ENCODE data around the gene HPCAL1.

Gene HPCAL1

DNA sequence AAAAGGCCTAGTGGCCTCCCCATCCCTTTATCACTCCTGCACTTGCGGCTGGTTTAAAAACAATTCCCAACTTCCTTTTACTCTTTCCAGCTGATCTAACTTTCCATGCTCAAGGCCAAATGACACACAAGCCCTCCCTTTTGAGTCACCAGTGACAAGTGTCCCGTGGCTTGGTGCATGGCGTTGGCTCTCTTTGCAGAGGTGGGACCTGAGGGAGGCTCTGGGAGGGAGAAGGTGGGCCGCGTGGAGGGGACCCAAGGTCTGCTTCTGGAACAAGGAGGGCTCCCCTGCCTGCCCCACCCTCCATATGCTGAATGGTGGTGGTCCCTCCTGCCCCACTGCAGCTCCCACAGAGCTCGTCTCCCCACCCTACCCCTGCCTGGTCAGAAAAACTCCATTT, 30.8 kb upstream of the HPCAL1 start:
- Histone ChIP-seq H3K36me3 (ENCODE audit: control insufficient read depth, low read depth, low read length) (no peaks in the 10 kb centered on the region), H3K4me1 (ENCODE audit: control insufficient read depth, low read depth, low read length) (no peaks in the 10 kb centered on the region), H3K9me3 (ENCODE audit: control insufficient read depth, low read depth, low read length) (no peaks in the 10 kb centered on the region), H3K4me3 (ENCODE audit: low read length) (no peak overlapping the region), H3K27ac (ENCODE audit: low read length) (no peak overlapping the region), H3K27me3 (ENCODE audit: control insufficient read depth, insufficient read depth, low read length) (no peaks in the 10 kb centered on the region), H3K9ac (ENCODE audit: low read length) (no peak overlapping the region)

GRCh38 chr2:10272464-10272863, 30.2 kb upstream of the HPCAL1 start:
- no peaks in the 10 kb centered on the region for H3K36me3 ChIP-seq (ENCODE audit: control insufficient read depth, low read depth, low read length)
- no peak overlapping the region for H3K9ac ChIP-seq (ENCODE audit: low read length)
- H3K27me3 ChIP-seq (ENCODE audit: control insufficient read depth, insufficient read depth, low read length), result no peaks in the 10 kb centered on the region
- no peak overlapping the region for H3K27ac ChIP-seq (ENCODE audit: low read length)
- H3K4me1 ChIP-seq (ENCODE audit: control insufficient read depth, low read depth, low read length), result no peaks in the 10 kb centered on the region
- no peak overlapping the region for H3K4me3 ChIP-seq (ENCODE audit: low read length)
- H3K9me3 ChIP-seq (ENCODE audit: control insufficient read depth, low read depth, low read length), result no peaks in the 10 kb centered on the region

DNA sequence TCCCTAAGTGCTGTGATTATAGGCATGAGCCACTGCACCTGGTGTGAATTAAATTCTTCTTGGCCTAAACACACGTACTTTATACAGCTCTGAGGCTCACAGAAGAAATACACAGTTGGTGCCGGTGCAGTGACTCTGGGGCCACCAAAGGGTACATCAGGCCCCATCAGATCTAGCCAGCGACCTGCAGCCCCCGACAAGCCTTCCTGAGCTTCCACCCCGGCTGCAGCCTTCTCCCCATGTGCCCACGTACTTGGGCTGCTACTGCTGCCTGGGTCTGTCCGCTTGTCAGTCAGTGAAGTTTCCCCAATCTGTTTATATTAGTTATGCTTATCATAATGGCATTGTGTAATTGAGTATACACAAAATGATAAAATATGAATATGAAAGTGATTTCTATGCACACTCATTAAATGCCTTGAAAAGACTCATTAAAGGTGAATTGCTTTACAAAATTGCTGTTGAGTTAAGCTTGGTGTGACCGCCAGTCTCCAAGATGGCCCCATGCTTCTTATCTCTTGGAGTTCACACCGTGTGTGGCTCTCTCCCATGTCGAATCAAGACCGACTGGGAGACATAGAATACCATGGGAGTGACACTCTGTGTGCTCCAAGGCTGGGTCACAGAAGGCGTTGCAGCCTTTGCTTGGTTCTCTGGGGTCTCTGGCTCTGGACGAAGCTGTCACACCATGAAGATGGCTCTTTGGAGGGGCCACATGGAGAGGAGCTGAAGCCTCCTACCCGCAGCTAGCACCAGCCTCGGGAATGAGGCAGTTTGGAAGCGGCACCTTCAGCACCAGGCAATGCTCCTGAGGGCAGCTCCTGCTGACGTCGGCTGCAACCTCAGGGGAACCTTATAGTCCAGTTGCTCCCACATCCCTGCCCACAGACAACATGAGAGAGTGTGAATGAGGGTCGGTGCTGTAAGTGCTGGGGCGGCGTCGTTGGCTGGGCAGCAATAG, 29.2 kb upstream of the HPCAL1 start:
- Histone ChIP-seq H3K4me3 (ENCODE audit: low read length) (no peak overlapping the region), H3K36me3 (ENCODE audit: control insufficient read depth, low read depth, low read length) (no peaks in the 10 kb centered on the region), H3K9ac (ENCODE audit: low read length) (no peak overlapping the region), H3K9me3 (ENCODE audit: control insufficient read depth, low read depth, low read length) (no peaks in the 10 kb centered on the region), H3K27ac (ENCODE audit: low read length) (no peak overlapping the region), H3K27me3 (ENCODE audit: control insufficient read depth, insufficient read depth, low read length) (no peaks in the 10 kb centered on the region), H3K4me1 (ENCODE audit: control insufficient read depth, low read depth, low read length) (no peaks in the 10 kb centered on the region)

DNA sequence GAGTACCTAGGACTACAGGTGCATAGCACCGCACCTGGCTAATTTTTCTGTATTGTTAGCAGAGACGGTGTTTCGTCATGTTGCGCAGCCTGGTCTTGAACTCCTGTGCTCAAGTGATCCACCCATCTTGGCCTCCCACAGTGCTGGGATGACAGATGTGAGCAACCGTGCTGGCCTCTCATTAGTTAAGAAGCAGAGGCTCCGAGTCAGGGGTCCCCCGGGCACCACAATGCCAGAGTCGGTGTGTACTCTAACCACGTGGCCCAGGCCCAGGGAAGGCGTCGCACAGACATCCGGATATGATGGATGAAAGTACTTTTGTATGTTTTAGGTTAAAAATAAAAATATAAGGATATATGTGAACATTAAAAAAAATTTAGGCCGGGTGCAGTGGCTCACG, 28.3 kb upstream of the HPCAL1 start:
- no peak overlapping the region for H3K27ac ChIP-seq (ENCODE audit: low read length)
- no peak overlapping the region for H3K9ac ChIP-seq (ENCODE audit: low read length)
- no peak overlapping the region for H3K4me3 ChIP-seq (ENCODE audit: low read length)
- H3K4me1 ChIP-seq (ENCODE audit: control insufficient read depth, low read depth, low read length), result no peaks in the 10 kb centered on the region
- H3K9me3 ChIP-seq (ENCODE audit: control insufficient read depth, low read depth, low read length), result no peaks in the 10 kb centered on the region
- no peaks in the 10 kb centered on the region for H3K36me3 ChIP-seq (ENCODE audit: control insufficient read depth, low read depth, low read length)
- no peaks in the 10 kb centered on the region for H3K27me3 ChIP-seq (ENCODE audit: control insufficient read depth, insufficient read depth, low read length)

- no peak overlapping the region for H3K9ac ChIP-seq (ENCODE audit: low read length)
- H3K4me3 ChIP-seq (ENCODE audit: low read length), result no peak overlapping the region
- H3K36me3 ChIP-seq (ENCODE audit: control insufficient read depth, low read depth, low read length), result no peaks in the 10 kb centered on the region
- no peak overlapping the region for H3K27ac ChIP-seq (ENCODE audit: low read length)
- no peaks in the 10 kb centered on the region for H3K9me3 ChIP-seq (ENCODE audit: control insufficient read depth, low read depth, low read length)
- H3K4me1 ChIP-seq (ENCODE audit: control insufficient read depth, low read depth, low read length), result no peaks in the 10 kb centered on the region
- H3K27me3 ChIP-seq (ENCODE audit: control insufficient read depth, insufficient read depth, low read length), result no peaks in the 10 kb centered on the region
Measured at GRCh38 chr2:10274983-10275802, 27.5 kb upstream of the HPCAL1 start.

- Histone ChIP-seq H3K4me3 (ENCODE audit: low read length) (no peak overlapping the region), H3K36me3 (ENCODE audit: control insufficient read depth, low read depth, low read length) (no peaks in the 10 kb centered on the region), H3K9me3 (ENCODE audit: control insufficient read depth, low read depth, low read length) (no peaks in the 10 kb centered on the region), H3K27ac (ENCODE audit: low read length) (no peak overlapping the region), H3K4me1 (ENCODE audit: control insufficient read depth, low read depth, low read length) (no peaks in the 10 kb centered on the region), H3K27me3 (ENCODE audit: control insufficient read depth, insufficient read depth, low read length) (no peaks in the 10 kb centered on the region), H3K9ac (ENCODE audit: low read length) (no peak overlapping the region)
Measured at GRCh38 chr2:10276481-10277292, 26.0 kb upstream of the HPCAL1 start.

GRCh38 chr2:10277293-10278028, 25.2 kb upstream of the HPCAL1 start:
- H3K9me3 ChIP-seq (ENCODE audit: control insufficient read depth, low read depth, low read length), result no peaks in the 10 kb centered on the region
- no peaks in the 10 kb centered on the region for H3K27me3 ChIP-seq (ENCODE audit: control insufficient read depth, insufficient read depth, low read length)
- H3K9ac ChIP-seq (ENCODE audit: low read length), result no peak overlapping the region
- no peaks in the 10 kb centered on the region for H3K36me3 ChIP-seq (ENCODE audit: control insufficient read depth, low read depth, low read length)
- no peaks in the 10 kb centered on the region for H3K4me1 ChIP-seq (ENCODE audit: control insufficient read depth, low read depth, low read length)
- H3K27ac ChIP-seq (ENCODE audit: low read length), result no peak overlapping the region
- H3K4me3 ChIP-seq (ENCODE audit: low read length), result no peak overlapping the region

GRCh38 chr2:10278029-10278762, 24.5 kb upstream of the HPCAL1 start:
- H3K27me3 ChIP-seq (ENCODE audit: control insufficient read depth, insufficient read depth, low read length), result no peaks in the 10 kb centered on the region
- no peak overlapping the region for H3K27ac ChIP-seq (ENCODE audit: low read length)
- no peaks in the 10 kb centered on the region for H3K36me3 ChIP-seq (ENCODE audit: control insufficient read depth, low read depth, low read length)
- no peaks in the 10 kb centered on the region for H3K9me3 ChIP-seq (ENCODE audit: control insufficient read depth, low read depth, low read length)
- no peaks in the 10 kb centered on the region for H3K4me1 ChIP-seq (ENCODE audit: control insufficient read depth, low read depth, low read length)
- H3K4me3 ChIP-seq (ENCODE audit: low read length), result no peak overlapping the region
- H3K9ac ChIP-seq (ENCODE audit: low read length), result no peak overlapping the region

DNA sequence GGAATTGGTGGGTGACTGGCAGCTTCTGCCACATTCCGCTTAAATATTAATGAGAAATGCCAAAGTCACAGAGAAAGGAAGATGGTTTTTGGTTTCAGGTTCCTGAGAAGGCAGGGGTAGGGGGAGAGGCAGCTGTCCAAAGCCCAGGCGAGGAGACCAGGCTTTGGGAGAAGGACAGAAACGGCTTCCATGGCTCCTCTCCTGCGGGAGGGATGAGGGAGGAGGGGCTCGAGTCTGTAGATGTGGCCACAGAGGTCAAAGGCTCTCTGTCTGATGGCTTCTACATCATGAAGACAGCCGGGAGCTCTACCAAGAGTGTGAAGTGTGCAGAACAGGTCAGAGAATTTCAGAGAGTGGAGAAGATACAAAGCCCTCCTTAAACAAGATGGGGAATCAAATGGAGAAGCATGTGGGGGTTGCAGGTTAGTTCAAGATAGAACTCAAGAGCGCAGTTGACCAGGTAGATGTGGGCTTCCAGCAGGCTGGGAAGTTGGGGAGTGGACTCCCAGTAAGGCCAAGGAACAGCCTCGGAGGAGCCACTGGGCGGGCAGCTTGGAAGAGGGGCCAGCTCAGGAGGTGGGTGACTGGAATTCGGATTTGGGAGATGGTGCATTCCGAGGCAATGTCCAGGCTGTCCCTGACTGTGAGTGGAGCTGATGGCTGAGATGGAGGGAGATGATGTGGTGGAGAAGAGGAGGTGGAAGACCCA, 23.8 kb upstream of the HPCAL1 start:
- Histone ChIP-seq H3K4me3 (ENCODE audit: low read length) (no peak overlapping the region), H3K27me3 (ENCODE audit: control insufficient read depth, insufficient read depth, low read length) (no peaks in the 10 kb centered on the region), H3K36me3 (ENCODE audit: control insufficient read depth, low read depth, low read length) (no peaks in the 10 kb centered on the region), H3K4me1 (ENCODE audit: control insufficient read depth, low read depth, low read length) (no peaks in the 10 kb centered on the region), H3K9me3 (ENCODE audit: control insufficient read depth, low read depth, low read length) (no peaks in the 10 kb centered on the region), H3K9ac (ENCODE audit: low read length) (no peak overlapping the region), H3K27ac (ENCODE audit: low read length) (no peak overlapping the region)

DNA sequence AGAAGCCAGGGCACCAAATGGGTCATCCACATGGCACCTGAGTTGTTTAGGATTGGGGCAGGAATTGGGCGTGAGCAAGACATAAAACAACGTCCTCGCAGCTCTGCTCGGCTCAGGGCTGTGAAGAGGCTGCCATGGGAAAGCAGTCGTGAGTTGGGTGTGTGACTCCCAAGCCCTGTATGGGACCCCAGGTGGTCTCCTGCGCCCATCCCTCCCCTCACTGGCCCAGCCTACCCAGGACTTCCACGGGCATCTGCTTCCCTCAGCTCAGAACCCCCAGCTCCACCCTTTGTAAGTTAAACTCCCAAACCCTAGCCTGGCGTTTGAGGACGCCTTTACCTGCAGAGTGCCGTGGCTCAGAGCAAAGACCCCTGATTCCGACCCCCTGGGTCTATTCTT, 23.2 kb upstream of the HPCAL1 start:
- Histone ChIP-seq H3K9me3 (ENCODE audit: control insufficient read depth, low read depth, low read length) (no peaks in the 10 kb centered on the region), H3K9ac (ENCODE audit: low read length) (no peak overlapping the region), H3K27me3 (ENCODE audit: control insufficient read depth, insufficient read depth, low read length) (no peaks in the 10 kb centered on the region), H3K27ac (ENCODE audit: low read length) (no peak overlapping the region), H3K36me3 (ENCODE audit: control insufficient read depth, low read depth, low read length) (no peaks in the 10 kb centered on the region), H3K4me1 (ENCODE audit: control insufficient read depth, low read depth, low read length) (no peaks in the 10 kb centered on the region), H3K4me3 (ENCODE audit: low read length) (no peak overlapping the region)
